ENCODE data around the gene SSNA1. TPM values are rescaled to one million over a fixed set of nuclear protein-coding genes. Genes with fewer than 3 reads are reported as not detected.

Gene SSNA1
- total RNA-seq, 2 donors from 2014 or later: 40.4 to 44.6 TPM

DNA sequence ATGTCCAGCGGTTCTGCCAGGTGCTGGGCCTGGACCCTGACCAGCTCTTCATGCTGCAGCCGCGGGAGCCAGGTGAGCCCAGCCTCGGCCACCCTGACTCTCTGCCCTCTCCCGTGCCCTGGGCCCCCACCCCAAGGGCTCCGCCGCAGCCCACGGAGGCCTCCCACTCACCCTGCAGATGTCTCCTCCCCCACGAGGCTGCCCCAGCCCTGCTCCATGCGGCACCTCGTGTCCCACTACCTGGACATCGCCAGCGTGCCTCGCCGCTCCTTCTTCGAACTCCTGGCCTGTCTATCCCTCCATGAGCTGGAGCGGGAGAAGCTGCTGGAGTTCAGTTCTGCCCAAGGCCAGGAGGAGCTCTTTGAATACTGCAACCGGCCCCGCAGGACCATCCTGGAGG lies 26.1 kb downstream of the SSNA1 start:
- intact Hi-C loops (cut with DNase I): no loop called here
- DNase-seq (ENCODE audit: low spot score): no peak

DNA sequence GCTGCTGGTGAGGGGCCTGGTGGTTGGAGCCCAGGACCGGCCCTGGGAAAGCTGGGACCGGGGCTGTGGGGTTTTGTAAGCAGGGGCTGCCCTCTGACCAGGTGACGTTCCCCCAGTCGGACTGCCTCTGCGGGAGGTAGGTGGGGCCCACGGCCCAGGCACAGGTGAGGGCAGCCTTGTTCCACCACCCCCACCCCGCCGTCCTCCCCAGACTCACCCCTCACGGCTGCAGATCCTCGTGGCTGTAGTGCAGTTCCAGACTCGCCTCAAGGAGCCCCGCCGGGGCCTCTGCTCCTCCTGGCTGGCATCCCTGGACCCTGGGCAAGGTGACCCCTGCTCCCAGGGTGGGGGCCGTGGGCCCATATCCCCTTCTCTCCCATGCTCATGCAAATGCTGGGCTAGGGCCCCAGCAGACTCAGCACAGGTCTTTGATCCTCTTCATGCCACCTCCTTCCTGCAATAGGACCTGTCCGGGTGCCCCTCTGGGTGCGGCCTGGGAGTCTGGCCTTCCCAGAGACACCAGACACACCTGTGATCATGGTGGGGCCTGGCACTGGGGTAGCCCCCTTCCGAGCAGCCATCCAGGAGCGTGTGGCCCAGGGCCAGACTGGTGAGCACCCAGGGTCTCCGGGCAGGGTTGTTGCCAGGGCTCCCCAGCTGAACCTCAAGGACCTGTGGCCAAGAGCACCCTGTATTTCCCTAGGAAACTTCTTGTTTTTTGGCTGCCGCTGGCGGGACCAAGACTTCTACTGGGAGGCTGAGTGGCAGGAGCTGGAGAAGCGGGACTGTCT lies 26.9 kb downstream of the SSNA1 start:
- no peak for DNase-seq (ENCODE audit: low spot score)
- intact Hi-C loops (cut with DNase I): no loop called here

DNA sequence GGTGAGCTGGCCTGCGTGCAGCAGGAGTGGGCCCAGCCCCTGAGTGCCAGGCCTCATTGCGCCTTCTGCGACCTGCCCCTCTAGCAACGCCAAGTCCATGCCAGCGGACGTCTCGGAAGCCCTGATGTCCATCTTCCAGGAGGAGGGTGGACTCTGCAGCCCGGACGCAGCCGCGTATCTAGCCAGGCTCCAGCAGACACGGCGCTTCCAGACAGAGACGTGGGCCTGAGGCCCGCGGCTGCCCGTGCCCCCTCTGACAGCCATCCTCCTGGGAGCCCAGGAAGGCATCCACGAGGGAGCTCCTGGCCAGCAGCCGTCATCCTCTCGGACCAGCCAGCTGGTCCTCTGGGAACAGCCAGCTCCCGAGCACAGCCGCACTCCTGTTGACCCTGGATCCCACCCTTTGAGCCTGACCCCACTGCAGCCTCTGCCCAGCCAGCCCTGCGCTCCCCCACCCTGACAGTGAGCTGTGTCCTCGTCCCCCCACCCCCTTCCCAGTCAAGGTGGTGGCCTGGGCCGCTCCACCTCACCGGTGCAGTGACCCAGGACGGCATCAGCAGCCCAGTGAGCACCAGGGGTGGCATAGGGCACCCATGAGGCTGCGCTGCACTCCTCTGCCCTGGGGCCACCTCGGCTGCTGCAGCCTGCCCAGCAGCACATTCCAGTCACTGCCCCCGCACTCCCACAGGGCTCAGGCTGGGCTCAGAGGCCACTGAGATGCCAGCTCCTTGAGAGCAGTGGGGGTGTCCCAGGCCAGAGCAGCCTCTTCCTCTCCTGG lies 27.9 kb downstream of the SSNA1 start:
- DNase-seq (ENCODE audit: low spot score): no peak
- intact Hi-C loops (cut with DNase I): no loop called here

DNA sequence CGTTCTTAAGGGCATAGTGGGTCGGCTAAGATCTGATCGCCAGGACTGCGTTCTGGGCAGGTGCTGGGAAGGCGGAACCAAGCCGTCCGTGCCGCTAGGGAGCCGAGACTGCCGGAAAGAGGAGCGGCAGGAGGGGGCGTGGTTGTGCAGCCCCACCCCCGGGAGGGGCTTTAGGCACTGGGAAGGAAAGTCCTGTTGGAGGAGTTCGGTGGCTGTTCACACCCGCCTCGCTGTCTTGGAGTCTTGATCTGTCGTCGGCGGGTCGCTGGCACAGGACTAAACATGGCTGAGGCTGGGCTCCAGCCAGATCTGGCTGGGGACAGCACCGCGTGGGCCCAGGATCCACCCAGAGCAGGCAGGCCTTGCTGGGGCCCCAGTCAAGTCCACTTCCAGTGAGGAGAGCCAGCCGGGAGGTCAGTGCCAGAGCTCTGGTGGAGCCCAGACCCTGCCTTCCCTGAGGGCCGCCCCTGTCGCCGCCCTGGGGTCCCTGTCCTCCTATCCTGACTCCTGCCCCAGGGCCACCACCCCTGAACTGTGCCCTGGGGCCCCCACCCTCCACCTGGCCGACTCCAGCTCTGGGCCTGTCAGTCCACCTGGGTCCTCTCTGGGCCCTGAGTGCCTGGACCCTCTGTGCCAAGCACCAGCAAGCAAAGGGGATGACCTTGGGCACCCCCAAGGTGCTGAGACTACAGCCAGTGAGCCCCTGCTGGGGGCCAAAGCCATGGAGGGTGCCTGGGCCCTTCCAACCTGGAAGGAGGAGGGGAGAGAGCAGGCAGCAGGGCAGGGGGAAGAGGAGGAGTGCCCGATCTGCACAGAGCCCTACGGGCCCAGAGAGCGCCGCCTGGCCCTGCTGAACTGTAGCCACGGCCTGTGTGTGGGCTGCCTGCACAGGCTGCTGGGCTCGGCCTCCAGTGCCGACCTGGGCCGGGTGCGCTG lies 29.1 kb downstream of the SSNA1 start:
- DNase-seq (ENCODE audit: low spot score): no peak
- intact Hi-C loops (cut with DNase I): no loop called here

DNA sequence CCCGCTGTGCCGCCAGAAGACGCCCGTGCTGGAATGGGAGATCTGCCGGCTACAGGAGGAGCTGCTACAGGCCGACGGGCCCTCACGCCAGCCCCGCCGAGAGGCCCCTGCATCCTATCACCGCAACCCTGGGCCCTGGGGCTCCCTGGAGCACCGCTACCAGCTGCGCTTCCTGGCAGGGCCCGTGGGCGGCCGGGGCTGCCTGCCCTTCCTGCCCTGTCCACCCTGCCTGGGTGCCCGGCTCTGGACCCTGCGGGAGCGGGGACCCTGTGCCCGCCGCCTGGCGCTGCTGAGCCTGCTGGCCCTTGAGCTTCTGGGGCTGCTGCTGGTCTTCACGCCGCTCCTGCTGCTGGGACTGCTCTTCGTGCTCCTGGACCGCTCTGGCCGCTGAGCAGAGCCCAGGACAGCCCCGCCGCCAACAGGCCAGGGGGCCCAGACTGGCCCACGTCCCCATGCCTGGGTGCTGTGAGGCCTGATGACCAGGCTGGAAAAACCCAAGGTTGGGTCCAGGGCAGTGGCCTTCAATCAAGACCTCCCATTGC lies 29.8 kb downstream of the SSNA1 start:
- intact Hi-C loops (cut with DNase I): no loop called here
- no peak for DNase-seq (ENCODE audit: low spot score)

DNA sequence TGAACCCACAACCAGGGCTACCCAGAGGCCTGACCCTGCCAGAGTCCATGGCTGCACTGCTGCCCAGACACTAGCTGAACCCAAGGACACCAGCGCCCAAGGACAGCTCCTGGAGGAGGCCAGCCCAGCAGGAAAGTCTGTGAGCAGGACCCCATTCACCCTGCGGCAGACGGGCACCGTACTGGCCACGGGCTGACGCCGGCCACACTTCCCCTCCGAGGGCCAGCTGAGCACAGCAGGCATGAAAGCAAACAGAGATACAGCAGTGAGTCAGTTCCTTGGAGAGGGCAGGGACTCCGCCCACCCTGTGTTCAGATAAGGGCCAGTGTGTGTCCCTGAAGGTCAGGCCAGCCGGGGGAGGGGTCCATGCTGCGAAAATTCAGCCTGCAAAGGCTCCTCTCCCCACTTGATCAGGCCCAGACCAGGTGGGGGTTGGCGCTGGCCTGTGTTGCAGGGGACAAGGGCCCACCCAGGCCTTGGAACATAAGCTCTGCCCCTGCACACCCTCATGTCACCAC lies 30.3 kb downstream of the SSNA1 start:
- intact Hi-C loops (cut with DNase I): no loop called here
- no peak for DNase-seq (ENCODE audit: low spot score)

DNA sequence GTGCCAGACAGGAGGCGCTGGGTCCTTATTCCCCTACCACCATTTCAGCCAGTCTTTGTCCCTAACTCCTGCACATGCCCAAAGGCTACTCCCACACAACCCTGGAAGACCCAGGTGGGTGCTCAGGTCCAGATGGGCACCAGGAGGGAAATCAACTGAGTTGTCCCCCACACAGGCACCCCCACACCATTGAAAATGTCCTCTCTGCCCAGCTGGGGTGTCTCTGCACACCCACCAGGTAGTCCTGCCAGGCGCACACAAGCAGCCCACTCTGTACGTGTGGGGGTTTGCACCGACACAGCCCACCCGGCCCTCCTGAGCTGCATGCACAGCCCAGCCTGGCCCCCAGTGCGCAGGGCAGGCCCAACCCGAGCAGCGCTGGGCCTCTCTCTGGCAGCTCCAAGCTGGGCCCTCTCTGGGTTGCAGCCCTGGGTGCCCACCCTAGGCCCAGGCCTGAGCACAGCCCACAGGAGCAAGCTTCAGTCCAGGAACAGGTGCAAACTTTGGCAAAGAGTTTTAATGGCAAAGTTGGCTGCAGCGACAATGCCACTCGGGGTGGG lies 31.4 kb downstream of the SSNA1 start:
- intact Hi-C loops (cut with DNase I): no loop called here
- no peak for DNase-seq (ENCODE audit: low spot score)

DNA sequence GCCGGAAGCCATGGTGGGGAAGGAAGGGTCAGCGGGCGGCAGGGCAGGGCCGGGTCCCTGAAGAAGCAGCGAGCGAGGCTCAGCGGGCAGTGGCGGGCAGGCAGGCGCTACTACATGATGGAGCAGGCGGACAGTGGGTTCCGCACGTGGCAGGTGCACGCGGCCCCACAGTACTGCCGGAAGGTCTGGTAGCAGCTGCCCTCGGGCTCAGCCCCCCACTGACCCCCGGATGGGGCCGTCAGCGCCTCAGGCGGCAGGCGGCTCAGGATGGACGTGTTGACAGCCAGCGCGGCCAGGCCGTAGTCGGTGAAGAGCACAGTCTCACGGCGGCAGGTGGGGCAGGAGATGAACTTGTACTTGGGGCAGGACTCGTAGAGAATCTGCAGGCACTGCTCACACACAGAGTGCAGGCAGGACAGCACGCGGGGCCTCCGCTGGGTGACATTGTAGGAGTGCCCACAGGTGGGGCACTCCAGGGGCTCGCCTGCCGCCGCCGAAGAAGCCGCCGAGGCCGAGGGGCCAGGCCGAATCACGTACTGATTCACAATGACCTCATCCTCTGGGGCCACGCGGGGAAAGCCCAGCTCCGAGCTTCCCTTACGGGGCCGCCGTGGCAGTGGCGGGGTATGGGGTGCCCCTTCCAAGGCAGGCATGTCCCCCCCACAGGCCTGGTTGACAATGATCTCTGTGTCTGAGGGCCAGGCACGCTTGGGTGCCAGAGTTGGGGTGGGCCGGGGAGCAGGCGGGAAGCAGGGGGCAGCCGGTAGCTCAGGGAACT lies 32.0 kb downstream of the SSNA1 start:
- intact Hi-C loops (cut with DNase I): no loop called here
- no peak for DNase-seq (ENCODE audit: low spot score)

DNA sequence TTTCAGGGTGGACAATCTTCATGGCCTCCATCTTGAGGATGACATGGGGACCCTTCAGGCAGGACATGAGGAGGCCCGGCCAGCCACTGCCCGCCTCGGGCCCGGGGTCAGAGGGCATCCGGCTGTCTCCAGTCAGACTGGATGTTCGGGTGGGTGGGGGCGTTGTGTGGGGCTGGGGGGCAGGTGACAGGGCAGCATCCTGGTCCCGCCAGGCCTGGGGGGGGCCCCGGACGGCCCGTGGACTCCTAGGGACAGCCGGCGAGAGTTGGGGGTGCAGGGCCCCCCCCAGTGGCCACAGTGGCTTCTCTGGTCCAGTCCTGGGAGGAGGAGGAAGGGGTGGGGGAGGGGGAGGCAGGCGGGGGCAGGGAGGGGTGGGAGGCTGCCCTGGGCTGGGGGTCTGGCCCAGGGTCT lies 32.6 kb downstream of the SSNA1 start:
- DNase-seq (ENCODE audit: low spot score): no peak
- intact Hi-C loops (cut with DNase I): no loop called here

DNA sequence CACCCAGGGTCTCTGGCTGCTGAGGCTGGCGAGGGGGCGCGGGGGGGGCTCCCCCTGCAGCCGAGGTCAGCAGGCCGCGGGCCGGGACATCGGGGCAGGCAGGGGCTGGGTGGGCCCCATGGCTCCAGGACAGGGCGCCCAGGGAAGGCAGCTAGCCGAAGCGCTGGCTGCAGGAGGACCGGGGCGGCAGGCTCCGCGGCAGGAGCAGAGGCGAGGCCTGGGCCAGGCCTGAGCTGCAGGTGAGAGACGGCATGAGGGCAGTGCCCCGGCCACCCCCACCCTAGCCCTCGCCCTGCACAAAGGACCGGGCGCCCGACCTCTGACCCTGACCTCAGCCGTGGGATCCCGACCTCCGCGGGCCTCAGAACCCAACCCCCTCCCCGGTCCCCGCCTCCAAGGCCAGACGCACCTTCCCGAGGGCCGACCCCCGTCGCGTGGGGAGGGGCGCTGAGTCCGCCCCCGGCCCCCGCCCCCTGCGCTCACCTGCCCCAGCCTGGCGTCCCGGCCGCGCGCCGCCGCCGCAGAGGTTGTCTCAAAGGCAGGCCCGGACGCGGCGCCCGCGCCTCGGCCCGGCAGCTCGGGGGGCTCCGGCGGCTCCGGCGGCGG lies 33.1 kb downstream of the SSNA1 start:
- intact Hi-C loops (cut with DNase I): no loop called here
- DNase-seq (ENCODE audit: low spot score): no peak

DNA sequence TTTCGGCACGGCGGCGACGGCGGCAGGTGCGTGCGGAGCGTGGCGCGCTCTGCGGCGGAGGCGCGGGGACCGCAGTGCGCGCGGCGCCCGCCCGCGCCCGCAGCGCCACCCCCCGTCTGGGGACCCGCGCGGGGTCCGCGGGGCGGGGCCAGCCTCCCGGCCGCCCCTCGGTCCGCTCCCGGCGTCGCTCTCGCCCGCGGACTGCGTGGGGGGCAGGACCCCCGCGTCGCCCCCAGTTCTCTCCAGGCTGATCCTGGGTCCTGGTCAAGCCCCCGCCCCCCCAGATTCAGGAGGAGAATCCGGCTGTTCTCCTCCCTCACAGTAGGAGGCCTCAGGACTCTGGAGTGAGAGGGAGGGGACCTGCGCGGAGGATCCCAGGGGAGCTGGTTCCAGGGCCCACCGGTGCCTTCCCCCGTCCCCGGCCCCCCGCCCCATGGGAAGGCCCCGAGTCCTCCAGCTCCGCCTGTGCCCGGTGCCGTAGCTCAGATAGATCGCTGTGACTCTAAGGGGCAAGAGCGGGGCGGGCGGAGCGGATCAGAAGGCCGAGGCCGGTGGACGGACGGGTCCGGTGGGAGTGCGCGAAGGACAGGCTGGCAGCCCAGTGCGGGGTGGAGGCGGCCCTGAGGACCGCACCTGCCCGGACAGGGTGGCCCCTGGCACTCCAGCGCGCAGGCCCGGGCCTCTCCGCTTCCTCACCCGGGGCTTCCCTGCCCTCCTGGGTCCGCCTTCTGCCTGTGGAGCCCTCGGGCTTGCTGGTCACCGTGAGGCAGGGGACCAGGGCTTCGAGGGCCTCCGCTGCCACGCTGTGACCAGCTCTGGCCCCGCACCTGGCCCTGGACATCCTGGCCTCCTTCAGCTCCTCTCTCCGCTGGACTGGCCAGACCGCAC lies 34.0 kb downstream of the SSNA1 start, which contains the start of gene RNF208:
RNF208 (minus strand) TSS at position 51 of the 888 bp plus-strand sequence. CDS start 1,028 bp downstream, outside the sequence.
- no peak for DNase-seq (ENCODE audit: low spot score)
- intact Hi-C loops (cut with DNase I): no loop called here

DNA sequence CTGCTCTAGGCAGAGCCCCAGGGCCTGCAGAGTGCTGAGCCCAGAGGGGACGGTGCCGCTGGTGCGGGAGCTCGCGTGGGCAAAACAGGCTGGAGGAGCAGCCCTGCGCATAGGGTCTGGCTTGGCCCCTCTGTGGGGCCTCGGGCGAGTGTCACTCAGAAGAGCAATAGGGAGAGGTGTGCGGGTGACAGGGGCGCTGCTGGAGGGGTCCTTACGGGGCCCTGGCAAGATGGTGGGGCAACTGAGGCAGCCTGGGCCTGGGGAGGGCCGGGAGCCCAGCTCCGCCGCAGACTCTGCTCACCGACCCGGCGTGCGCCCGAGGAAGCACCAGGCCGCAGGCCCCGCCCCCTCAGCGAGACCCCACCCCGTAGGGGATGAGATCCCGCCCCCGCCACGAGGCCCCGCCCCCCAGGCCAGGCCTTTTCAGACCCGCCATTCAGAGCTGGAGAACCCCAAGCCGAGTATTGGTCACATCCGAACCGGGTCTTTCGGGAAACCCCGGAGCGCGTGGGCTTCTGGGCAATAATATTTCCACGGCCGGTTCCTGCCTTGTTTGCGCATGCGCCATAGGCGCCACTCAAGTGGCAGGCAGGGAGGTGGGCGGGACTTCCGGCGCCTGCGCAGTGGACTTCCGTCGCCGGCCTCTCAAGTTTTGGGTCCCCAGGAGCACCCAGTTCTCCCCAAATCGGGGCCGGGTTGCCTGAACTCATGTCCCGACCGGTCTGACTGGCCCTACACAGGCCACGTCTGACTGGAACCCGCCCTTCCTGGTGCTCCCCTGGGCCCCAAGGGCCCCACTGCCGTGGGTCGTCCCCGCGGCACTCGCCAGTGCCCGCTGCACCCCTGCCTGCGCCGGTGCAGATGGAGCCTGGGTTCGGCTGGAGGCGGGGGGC lies 34.8 kb downstream of the SSNA1 start:
- intact Hi-C loops (cut with DNase I): no loop called here
- peak; percentile 99 for DNase-seq (ENCODE audit: low spot score)

DNA sequence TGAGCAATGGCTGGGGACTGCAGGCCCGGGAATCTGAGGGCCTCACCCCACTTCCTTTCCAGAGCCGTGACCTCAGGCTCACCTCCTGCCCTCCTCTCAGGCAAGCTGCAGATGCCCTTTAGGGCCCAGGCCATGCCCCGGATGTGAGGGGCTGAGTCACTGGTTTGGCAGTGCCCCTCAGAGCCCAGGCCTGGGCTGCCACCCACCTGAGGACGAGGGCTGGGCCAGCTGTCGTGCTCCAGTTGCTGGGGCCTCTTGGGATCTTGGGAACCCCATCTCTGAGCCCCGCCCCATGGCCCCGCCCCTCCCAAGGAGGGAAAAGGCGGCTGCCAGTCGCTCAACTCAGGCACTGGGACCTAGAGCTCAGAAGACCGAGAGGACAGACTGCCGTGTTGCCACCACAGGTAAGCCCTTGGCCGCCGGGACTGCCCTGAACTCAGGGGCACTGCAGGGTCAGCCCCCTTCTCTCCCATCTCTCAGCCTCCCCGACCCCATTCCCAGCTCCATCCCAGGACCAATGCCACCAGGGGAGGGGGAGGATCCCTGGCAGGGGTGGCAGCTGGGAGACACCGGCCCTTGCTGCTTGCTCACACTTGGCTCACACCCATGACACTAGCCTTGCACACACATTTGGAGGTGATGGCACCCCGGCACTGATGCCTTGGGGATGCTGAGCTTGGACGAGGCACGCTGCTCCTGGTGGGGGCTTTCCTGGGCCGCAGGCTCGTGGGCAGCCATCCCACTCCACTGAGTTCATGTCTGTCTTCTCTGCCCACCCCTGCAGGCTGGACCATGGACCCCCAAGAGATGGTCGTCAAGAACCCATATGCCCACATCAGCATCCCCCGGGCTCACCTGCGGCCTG lies 36.6 kb downstream of the SSNA1 start, which contains the start of gene CYSRT1:
CYSRT1 (plus strand) TSS at position 345 of the 865 bp plus-strand sequence; CDS start at position 793, 448 bp downstream.
- DNase-seq (ENCODE audit: low spot score): no peak
- intact Hi-C loops (cut with DNase I): loop anchor here (2.0 to 5.0 kb wide), 2 partner anchors 104 to 108 kb away; no protein-coding TSS in a partner anchor

DNA sequence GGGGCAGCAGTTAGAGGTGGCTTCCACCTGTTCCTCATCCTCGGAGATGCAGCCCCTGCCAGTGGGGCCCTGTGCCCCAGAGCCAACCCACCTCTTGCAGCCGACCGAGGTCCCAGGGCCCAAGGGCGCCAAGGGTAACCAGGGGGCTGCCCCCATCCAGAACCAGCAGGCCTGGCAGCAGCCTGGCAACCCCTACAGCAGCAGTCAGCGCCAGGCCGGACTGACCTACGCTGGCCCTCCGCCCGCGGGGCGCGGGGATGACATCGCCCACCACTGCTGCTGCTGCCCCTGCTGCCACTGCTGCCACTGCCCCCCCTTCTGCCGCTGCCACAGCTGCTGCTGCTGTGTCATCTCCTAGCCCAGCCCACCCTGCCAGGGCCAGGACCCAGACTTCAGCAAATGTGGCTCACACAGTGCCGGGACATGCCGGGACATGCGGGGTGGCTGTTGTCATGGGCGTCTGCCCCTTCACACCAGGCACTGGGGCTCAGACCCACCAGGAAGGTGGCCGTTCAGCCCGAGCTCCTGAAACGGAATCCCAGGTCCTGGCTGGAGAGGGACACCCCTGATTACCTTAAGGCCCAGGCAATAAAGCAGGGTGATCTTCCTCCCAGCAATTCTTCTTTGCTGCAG lies 37.3 kb downstream of the SSNA1 start:
- intact Hi-C loops (cut with DNase I): loop anchor here (2.0 to 5.0 kb wide), 2 partner anchors 105 to 109 kb away; no protein-coding TSS in a partner anchor
- DNase-seq (ENCODE audit: low spot score): no peak
